Measurements from ENCODE around the gene GPR150.
"Not testable (repeated sequence)": the region's sequence is repeated elsewhere in the genome, so short reads cannot be mapped to it uniquely, and the experiment has no call there.

GPR150 gene

GRCh38 chr5:95621839-95622629, 2.1 kb downstream of the GPR150 start:
- DNase-seq (ENCODE audit: extremely low read depth in 1 of 2, low read depth in 1 of 2) = no peak

- no peak for DNase-seq (ENCODE audit: extremely low read depth in 1 of 2, low read depth in 1 of 2)
Observed at GRCh38 chr5:95623706-95624105, 3.8 kb downstream of the GPR150 start.

- no peak for DNase-seq (ENCODE audit: extremely low read depth in 1 of 2, low read depth in 1 of 2)
Observed at GRCh38 chr5:95624368-95624767, 4.5 kb downstream of the GPR150 start.

- no peak for DNase-seq (ENCODE audit: extremely low read depth in 1 of 2, low read depth in 1 of 2)
Observed at GRCh38 chr5:95626701-95627100, 6.8 kb downstream of the GPR150 start.

- no peak for DNase-seq (ENCODE audit: extremely low read depth in 1 of 2, low read depth in 1 of 2)
Observed at GRCh38 chr5:95627971-95628810, 8.3 kb downstream of the GPR150 start.

GRCh38 chr5:95628933-95629332, 9.0 kb downstream of the GPR150 start:
- no peak for DNase-seq (ENCODE audit: extremely low read depth in 1 of 2, low read depth in 1 of 2)

- DNase-seq (ENCODE audit: extremely low read depth in 1 of 2, low read depth in 1 of 2) = no peak
Observed at GRCh38 chr5:95630394-95630917, 10.6 kb downstream of the GPR150 start.

- no peak for DNase-seq (ENCODE audit: extremely low read depth in 1 of 2, low read depth in 1 of 2)
Observed at GRCh38 chr5:95631255-95631958, 11.5 kb downstream of the GPR150 start.

GRCh38 chr5:95631991-95632675, 12.2 kb downstream of the GPR150 start:
- peak in 1 of 2 donors; percentile 17 for DNase-seq (ENCODE audit: extremely low read depth in 1 of 2, low read depth in 1 of 2)

GRCh38 chr5:95632942-95633341, 13.1 kb downstream of the GPR150 start:
- DNase-seq (ENCODE audit: extremely low read depth in 1 of 2, low read depth in 1 of 2) = not testable (repeated sequence)

GRCh38 chr5:95633671-95634070, 13.8 kb downstream of the GPR150 start:
- DNase-seq (ENCODE audit: extremely low read depth in 1 of 2, low read depth in 1 of 2) = no peak

- DNase-seq (ENCODE audit: extremely low read depth in 1 of 2, low read depth in 1 of 2) = no peak
Observed at GRCh38 chr5:95634081-95634480, 14.2 kb downstream of the GPR150 start.

GRCh38 chr5:95638632-95639031, 18.7 kb downstream of the GPR150 start:
- no peak for DNase-seq (ENCODE audit: extremely low read depth in 1 of 2, low read depth in 1 of 2)

- DNase-seq (ENCODE audit: extremely low read depth in 1 of 2, low read depth in 1 of 2) = no peak
Observed at GRCh38 chr5:95641741-95642220, 21.9 kb downstream of the GPR150 start.

GRCh38 chr5:95643152-95643551, 23.3 kb downstream of the GPR150 start:
- no peak for DNase-seq (ENCODE audit: extremely low read depth in 1 of 2, low read depth in 1 of 2)

GRCh38 chr5:95644351-95645042, 24.6 kb downstream of the GPR150 start:
- no peak for DNase-seq (ENCODE audit: extremely low read depth in 1 of 2, low read depth in 1 of 2)

GRCh38 chr5:95646226-95646568, 26.3 kb downstream of the GPR150 start:
- DNase-seq (ENCODE audit: extremely low read depth in 1 of 2, low read depth in 1 of 2) = not testable (repeated sequence)

GRCh38 chr5:95646569-95647431, 26.9 kb downstream of the GPR150 start, which contains the start of gene RFESD:
RFESD (plus strand) TSS chr5:95646777; CDS start chr5:95652272, 5,495 bp downstream.
- peak; percentile 79 to 91 for DNase-seq (ENCODE audit: extremely low read depth in 1 of 2, low read depth in 1 of 2)

Measured in activated CD8-positive, alpha-beta memory T cell treated with anti-CD3 and anti-CD28 coated beads for 1 hour (primary cell).